CD14-positive monocyte (primary cell): ENCODE measurements around the gene BUD31. TPM values are rescaled to one million over a fixed set of nuclear protein-coding genes. Genes with fewer than 3 reads are reported as not detected.

Experiments
- DNase-seq, 3 donors: peaks; one replicate each; pipeline ENCODE4 v3.0.0-alpha.2; 2011 to 2022
- H2AFZ ChIP-seq: 2 replicates; pipeline ENCODE4 v1.6.0; 2012; ENCODE audit warnings: mild to moderate bottlenecking, low read depth, low read length, inconsistent platforms; ENCODE audit not compliant: insufficient read depth, poor library complexity, severe bottlenecking
- H3K27ac ChIP-seq, 2 donors: 1 replicate in 1 of 2; 2 replicates in 1 of 2; pipeline ENCODE4 v1.5.1; 2012 to 2013; ENCODE audit warnings: low read length in 2 of 2, control low read depth in 1 of 2, inconsistent platforms in 1 of 2, low read depth in 1 of 2, mild to moderate bottlenecking in 1 of 2
- H3K27me3 ChIP-seq, 2 donors: one replicate each; pipeline versions ENCODE4 v1.6.0 to v1.6.1; 2011 to 2013; ENCODE audit warnings: low read length in 2 of 2; ENCODE audit not compliant: control insufficient read depth in 2 of 2, insufficient read depth in 2 of 2
- H3K36me3 ChIP-seq, 2 donors: replicated peaks in 1 of 2; 1 replicate in 1 of 2; 2 replicates in 1 of 2; pipeline versions ENCODE4 v1.5.1 to v1.6.1; 2012 to 2013; ENCODE audit warnings: low read length in 2 of 2, control low read depth in 1 of 2, inconsistent platforms in 1 of 2, mild to moderate bottlenecking in 1 of 2; ENCODE audit not compliant: insufficient read depth in 2 of 2, control insufficient read depth in 1 of 2
- H3K4me1 ChIP-seq, 2 donors: 1 replicate in 1 of 2; 2 replicates in 1 of 2; pipeline versions ENCODE4 v1.5.1 to v1.6.1; 2012 to 2013; ENCODE audit warnings: low read length in 2 of 2, control low read depth in 1 of 2, inconsistent platforms in 1 of 2, mild to moderate bottlenecking in 1 of 2, moderate library complexity in 1 of 2; ENCODE audit not compliant: insufficient read depth in 2 of 2, control insufficient read depth in 1 of 2
- H3K4me2 ChIP-seq: replicated peaks from 2 replicates; pipeline ENCODE3; 2012; ENCODE audit warnings: low read length, moderate library complexity, mild to moderate bottlenecking; ENCODE audit not compliant: poor library complexity, severe bottlenecking; ENCODE audit errors: extremely low read depth
- H3K4me3 ChIP-seq, 3 experiments: fragments of 200-600 bp in 1 of 3; sonication (generic) in 1 of 3; replicated peaks in 1 of 3; 1 replicate in 2 of 3; 2 replicates in 1 of 3; pipeline ENCODE4 v1.5.1; 2011 to 2013; ENCODE audit warnings: low read length in 3 of 3, mild to moderate bottlenecking in 3 of 3, control low read depth in 2 of 3, low read depth in 2 of 3, inconsistent platforms in 1 of 3, moderate library complexity in 1 of 3
- H3K79me2 ChIP-seq: 2 replicates; pipeline ENCODE4 v1.6.0; 2012; ENCODE audit warnings: mild to moderate bottlenecking, control low read depth, inconsistent platforms, low read length, moderate library complexity; ENCODE audit not compliant: insufficient read depth
- H3K9ac ChIP-seq: 2 replicates; pipeline ENCODE4 v1.6.0; 2017; ENCODE audit warnings: low read length, mild to moderate bottlenecking; ENCODE audit not compliant: insufficient read depth, poor library complexity, severe bottlenecking
- H3K9me3 ChIP-seq, 2 donors: replicated peaks in 1 of 2; 1 replicate in 1 of 2; 2 replicates in 1 of 2; pipeline versions ENCODE4 v1.5.1 to v1.6.1; 2012 to 2013; ENCODE audit warnings: low read length in 2 of 2, control low read depth in 1 of 2; ENCODE audit not compliant: control insufficient read depth in 1 of 2, insufficient read depth in 1 of 2
- H4K20me1 ChIP-seq: 2 replicates; pipeline ENCODE4 v1.6.0; 2012; ENCODE audit warnings: mild to moderate bottlenecking, low read length, control low read depth, moderate library complexity; ENCODE audit not compliant: insufficient read depth
- H3K27ac Mint-ChIP-seq, 7 donors: one replicate each; pipeline ENCODE4 v1.8.0; 2020; ENCODE audit warnings: mild to moderate bottlenecking in 7 of 7, mixed read lengths in 7 of 7, moderate library complexity in 6 of 7, inconsistent platforms in 2 of 7
- H3K27me3 Mint-ChIP-seq, 3 donors: one replicate each; pipeline ENCODE4 v1.8.0; 2021 to 2022; ENCODE audit warnings: low read depth in 3 of 3, mild to moderate bottlenecking in 3 of 3, mixed read lengths in 3 of 3, moderate library complexity in 3 of 3, inconsistent platforms in 1 of 3
- H3K36me3 Mint-ChIP-seq, 2 donors: one replicate each; pipeline ENCODE4 v1.8.0; 2020; ENCODE audit warnings: mixed read lengths in 2 of 2, inconsistent platforms in 1 of 2, mild to moderate bottlenecking in 1 of 2
- H3K4me1 Mint-ChIP-seq: one replicate; pipeline ENCODE4 v1.8.0; 2020; ENCODE audit warnings: mild to moderate bottlenecking, mixed read lengths
- H3K4me3 Mint-ChIP-seq, 2 donors: one replicate each; pipeline ENCODE4 v1.8.0; 2020; ENCODE audit warnings: mild to moderate bottlenecking in 2 of 2, mixed read lengths in 2 of 2, moderate library complexity in 1 of 2
- H3K9me3 Mint-ChIP-seq, 7 donors: one replicate each; pipeline ENCODE4 v1.8.0; 2020 to 2022; ENCODE audit warnings: mixed read lengths in 7 of 7, mild to moderate bottlenecking in 6 of 7, moderate library complexity in 6 of 7, inconsistent platforms in 2 of 7
- CTCF ChIP-seq: fragments of 200-600 bp; IDR thresholded peaks from one replicate; pipeline ENCODE4 v1.8.0; 2022; ENCODE audit warnings: antibody characterized with exemption, mild to moderate bottlenecking
- WGBS: methylation state at CpG from one replicate; pipeline ENCODE4 v1.1.5; 2013; ENCODE audit warnings: missing lambda C conversion rate; ENCODE audit not compliant: insufficient coverage; 5-methylcytosine and 5-hydroxymethylcytosine counted together
- intact Hi-C, 2 donors: fragments of 100-400 bp; cut with micrococcal nuclease; formaldehyde crosslinking; loops; one replicate each; pipeline versions ENCODE4 v1.15.0 to v1.15.1; 2023
- polyA plus RNA-seq, 3 donors: library from polyadenylated mRNA; depleted of rRNA in 1 of 3; unstranded in 2 of 3; stranded (reverse) in 1 of 3; fragments of 300-500 nt in 2 of 3; fragments of >200 nt in 1 of 3; fragmentation: Illumina TruSeq in 2 of 3; gene quantifications; 1 replicate in 2 of 3; 2 replicates in 1 of 3; pipeline ENCODE4 v1.2.3, GENCODE V29; 2012 to 2021

Gene BUD31
- polyA plus RNA-seq, 3 donors = 34.3 to 256 (median 241) TPM

GRCh38 chr7:99374111-99375064 lies 34.4 kb upstream of the BUD31 start, which contains the start of gene ARPC1B:
TSS of gene ARPC1B (plus strand) at chr7:99374730. CDS start at chr7:99385715, 10,985 bp downstream.
- Histone ChIP-seq H3K9ac (peak within 1 kb of the TSS; percentile 86), H3K27ac (peak within 1 kb of the TSS; percentile 94)

More at GRCh38 chr7:99374111-99375064, 34.4 kb upstream of the BUD31 start, which contains the start of gene ARPC1B:
- Mint-ChIP-seq H3K9me3 (peaks cover 0 to 1% (median 0%) of the 10 kb centered on the region in 7 donors), H3K27me3 (peaks cover 0 to 2% (median 0%) of the 10 kb centered on the region in 3 donors), H3K36me3 (peaks cover 14 to 34% of the 10 kb centered on the region in 2 donors), H3K27ac (peak within 1 kb of the TSS; percentile 94 to 100 (median 99)), H3K4me1 (peaks cover 50% of the 10 kb centered on the region), H3K4me3 (peak within 1 kb of the TSS; percentile 82 to 89)
- intact Hi-C loops = loop anchor here in 1 of 2 donors (2.0 to 5.0 kb wide), 2 partner anchors 34 to 42 kb away; partner anchors contain the start of genes BUD31 and PDAP1
- Histone ChIP-seq H3K27me3 (no peaks in the 10 kb centered on the region), H3K79me2 (peaks cover 47% of the 10 kb centered on the region), H3K4me1 (peaks cover 46 to 58% of the 10 kb centered on the region in 2 donors), H2AFZ (peak within 1 kb of the TSS; percentile 92), H3K9me3 (no peaks in the 10 kb centered on the region), H3K36me3 (peaks cover 10 to 15% of the 10 kb centered on the region in 2 donors), H3K4me2 (peak within 1 kb of the TSS; percentile 93), H3K4me3 (peak within 1 kb of the TSS; percentile 82 to 95 (median 89)), H4K20me1 (peaks cover 33% of the 10 kb centered on the region)
- TF ChIP-seq CTCF = no peak
- under 1% methylated on average over 77 of the region's 95 CpGs for WGBS
- DNase-seq = peak; percentile 81 to 84 (median 82)
